Esophagus muscularis mucosa (tissue), 3 donors: ENCODE measurements around the gene SPC25.

ENCODE experiments used
- CTCF ChIP-seq, 3 experiments: fragments of 200-600 bp in 2 of 3; fragments of 450-650 bp in 1 of 3; sonication (generic) in 2 of 3; IDR thresholded peaks; one replicate each; pipeline ENCODE4 v1.5.1; 2017 to 2019; ENCODE audit warnings: antibody characterized with exemption in 3 of 3, mild to moderate bottlenecking in 2 of 3, moderate library complexity in 1 of 3
- POLR2A ChIP-seq: fragments of 450-650 bp; IDR thresholded peaks from one replicate; pipeline ENCODE4 v1.6.1; 2017; ENCODE audit warnings: antibody characterized with exemption, moderate library complexity, mild to moderate bottlenecking, low read depth
- POLR2AphosphoS5 ChIP-seq, 2 donors: sonication (generic); formaldehyde crosslinking; IDR thresholded peaks; one replicate each; pipeline ENCODE4 v1.6.1; 2017; ENCODE audit warnings: antibody characterized with exemption in 2 of 2

- no peak for TF ChIP-seq CTCF (IDR thresholded peaks at IDR 0.05)
- no peak for TF ChIP-seq POLR2A
- no peak for TF ChIP-seq POLR2AphosphoS5 (IDR thresholded peaks at IDR 0.05)
Observed at GRCh38 chr2:168854651-168855050, 35.6 kb downstream of the SPC25 start.
